GM12865 (cell line): Measurements from ENCODE around the gene EARS2.
A peak's percentile ranks its signal among the peaks of the same experiment; 100 is the strongest.

Experiments used
- DNase-seq: peaks from one replicate; pipeline ENCODE4 v3.0.0; 2010; ENCODE audit warnings: low read depth
- H3K4me3 ChIP-seq: 2 replicates; pipeline ENCODE4 v1.5.1; 2011; ENCODE audit warnings: mild to moderate bottlenecking, low read depth, low read length, control low read depth
- TF ChIP-seq, protein P1 (sequence below): IDR thresholded peaks from 2 replicates; pipeline ENCODE4 v1.5.1; 2011; ENCODE audit warnings: low read length, control low read depth, low read depth, inconsistent platforms; ENCODE audit not compliant: insufficient read depth; ENCODE audit errors: missing control alignments

The EARS2 gene

DNA sequence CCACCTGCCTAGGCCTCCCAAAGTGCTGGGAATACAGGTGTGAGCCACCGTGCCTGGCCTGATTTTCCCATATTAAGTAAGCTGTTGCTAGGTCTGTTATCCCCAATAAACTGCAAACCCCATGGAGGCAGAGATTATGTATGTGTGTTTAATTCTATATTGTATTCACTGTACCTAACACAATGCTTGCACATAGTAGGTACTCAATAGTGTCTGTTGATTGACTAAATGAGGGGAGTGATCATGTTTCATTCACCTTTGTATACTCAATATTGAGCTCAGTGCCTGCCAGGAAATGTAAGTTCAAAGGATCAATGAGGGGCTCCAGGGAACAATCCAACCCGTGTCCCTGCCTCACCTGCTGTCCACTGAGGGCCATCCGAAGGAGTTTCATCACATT lies 32.3 kb downstream of the EARS2 start:
- DNase-seq, result no peak

DNA sequence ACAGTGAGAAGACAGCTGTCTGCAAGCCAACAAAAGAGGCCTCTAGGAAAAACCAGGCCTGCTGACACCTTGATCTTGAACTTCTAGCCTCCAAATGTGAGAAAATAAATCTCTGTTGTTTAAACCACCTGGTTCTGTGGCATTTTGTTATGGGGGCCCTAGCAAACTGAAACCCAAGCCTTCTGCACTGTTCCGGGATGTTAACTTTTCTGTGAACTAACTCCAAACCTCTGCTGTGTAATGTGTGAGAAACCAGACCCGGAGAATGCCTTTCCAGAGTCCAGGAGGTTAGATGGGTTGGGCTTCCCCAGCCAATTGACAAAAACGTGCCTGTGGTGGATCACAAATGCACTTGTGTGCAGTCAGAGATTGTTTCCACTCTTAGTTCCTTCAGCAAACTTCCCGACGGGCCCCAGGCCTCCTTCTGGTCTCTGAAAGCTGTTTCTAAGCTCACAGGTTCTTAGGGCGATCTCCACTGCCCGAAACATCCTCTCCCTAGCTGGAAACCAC lies 33.2 kb downstream of the EARS2 start:
- DNase-seq, result no peak
- TF ChIP-seq, protein P1, sequence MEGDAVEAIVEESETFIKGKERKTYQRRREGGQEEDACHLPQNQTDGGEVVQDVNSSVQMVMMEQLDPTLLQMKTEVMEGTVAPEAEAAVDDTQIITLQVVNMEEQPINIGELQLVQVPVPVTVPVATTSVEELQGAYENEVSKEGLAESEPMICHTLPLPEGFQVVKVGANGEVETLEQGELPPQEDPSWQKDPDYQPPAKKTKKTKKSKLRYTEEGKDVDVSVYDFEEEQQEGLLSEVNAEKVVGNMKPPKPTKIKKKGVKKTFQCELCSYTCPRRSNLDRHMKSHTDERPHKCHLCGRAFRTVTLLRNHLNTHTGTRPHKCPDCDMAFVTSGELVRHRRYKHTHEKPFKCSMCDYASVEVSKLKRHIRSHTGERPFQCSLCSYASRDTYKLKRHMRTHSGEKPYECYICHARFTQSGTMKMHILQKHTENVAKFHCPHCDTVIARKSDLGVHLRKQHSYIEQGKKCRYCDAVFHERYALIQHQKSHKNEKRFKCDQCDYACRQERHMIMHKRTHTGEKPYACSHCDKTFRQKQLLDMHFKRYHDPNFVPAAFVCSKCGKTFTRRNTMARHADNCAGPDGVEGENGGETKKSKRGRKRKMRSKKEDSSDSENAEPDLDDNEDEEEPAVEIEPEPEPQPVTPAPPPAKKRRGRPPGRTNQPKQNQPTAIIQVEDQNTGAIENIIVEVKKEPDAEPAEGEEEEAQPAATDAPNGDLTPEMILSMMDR, result no peak
- H3K4me3 ChIP-seq, result no peak overlapping the region

More for the DNA sequence above, 32.3 kb downstream of the EARS2 start:
- TF ChIP-seq, protein P1, result no peak
- no peak overlapping the region for H3K4me3 ChIP-seq

DNA sequence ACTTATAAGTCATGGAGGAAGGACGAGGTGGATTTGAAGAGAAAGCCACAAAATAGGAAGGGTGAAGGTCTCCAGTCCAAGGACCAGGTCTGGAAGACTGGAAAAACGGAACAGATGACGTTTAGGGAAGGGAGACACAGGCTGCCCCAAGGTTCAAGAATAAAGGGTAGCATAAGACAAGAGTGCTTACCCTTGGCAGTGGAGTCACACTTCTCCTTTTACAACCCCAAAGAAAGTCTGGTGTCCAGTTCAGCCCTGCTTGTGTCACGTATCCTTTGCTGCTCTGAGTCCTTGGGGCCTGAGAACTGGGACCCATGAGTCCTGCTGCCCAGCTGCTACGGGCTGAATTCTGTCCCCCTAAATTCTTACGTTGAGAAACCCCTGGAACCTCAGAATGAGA lies 33.8 kb downstream of the EARS2 start:
- H3K4me3 ChIP-seq, result no peak overlapping the region
- TF ChIP-seq, protein P1, result no peak
- no peak for DNase-seq

DNA sequence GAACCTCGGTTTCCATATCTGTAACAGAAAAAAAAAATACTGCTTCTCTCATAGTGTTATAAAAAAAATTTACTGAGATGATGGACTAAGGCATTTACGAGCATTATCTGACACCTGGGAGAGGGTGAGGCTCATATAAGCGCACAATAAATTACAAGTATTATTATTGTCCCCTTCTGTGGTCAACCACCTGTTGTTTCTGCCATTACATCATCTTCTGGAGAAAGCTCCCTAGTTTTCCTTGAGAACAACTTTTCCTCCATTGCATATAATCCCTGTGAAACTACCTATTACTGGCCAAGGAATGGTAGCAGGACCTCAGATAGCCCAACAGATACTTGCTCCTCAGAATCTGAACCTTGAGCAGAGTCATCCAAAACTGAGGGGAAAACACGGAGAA lies 35.2 kb downstream of the EARS2 start:
- H3K4me3 ChIP-seq, result no peak overlapping the region
- TF ChIP-seq, protein P1, result no peak
- DNase-seq, result no peak

DNA sequence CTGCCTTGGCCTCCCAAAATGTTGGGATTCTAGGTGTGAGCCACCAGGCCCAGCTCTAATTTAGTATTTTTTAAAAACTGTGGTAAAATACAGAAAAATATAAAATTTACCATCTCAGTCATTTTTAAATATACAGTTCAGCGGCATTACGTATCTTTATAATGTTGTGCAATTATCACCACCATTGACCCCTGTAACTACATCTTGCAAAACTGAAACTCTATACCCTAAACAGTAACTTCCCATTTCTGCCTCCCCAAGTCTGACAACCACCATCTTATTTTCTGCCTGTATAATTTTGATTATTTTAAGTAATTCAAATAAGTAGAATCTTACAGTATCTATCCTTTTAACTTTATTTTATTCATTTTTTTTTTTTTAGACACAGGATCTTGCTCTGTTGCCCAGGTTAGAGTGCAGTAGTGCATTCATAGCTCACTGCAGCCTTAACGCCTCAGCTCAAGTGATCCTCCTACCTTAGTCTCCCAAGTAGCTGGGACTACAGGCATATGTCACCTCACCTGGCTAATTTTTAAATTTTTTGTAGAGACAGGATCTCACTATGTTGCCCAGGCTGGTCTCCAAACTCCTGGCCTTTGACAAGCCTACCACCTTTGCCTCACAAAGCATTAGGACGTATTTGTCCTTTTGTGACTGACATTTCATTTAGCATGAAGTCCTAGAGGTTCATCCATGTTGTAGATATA lies 36.0 kb downstream of the EARS2 start:
- TF ChIP-seq, protein P1, result no peak
- H3K4me3 ChIP-seq, result no peak overlapping the region
- DNase-seq, result no peak

DNA sequence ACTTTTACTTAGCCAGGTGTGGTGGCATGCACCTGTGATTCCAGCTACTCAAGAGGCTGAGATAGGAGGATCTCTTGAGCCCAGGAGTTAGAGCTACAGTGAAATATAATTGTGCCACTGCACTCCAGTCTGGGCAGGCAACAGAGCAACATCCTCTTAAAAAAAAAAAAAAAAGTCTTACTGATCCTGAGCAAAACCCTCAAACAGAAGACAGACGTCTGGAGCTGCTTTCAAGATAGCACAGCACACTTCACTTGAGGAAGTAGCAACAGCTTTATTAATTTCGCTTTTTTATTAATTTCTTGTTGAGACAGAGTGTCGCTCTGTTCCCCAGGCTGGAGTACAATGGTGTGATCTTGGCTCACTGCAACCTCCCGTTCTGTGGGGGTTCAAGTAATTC lies 36.6 kb downstream of the EARS2 start:
- DNase-seq, result no peak
- TF ChIP-seq, protein P1, result no peak
- H3K4me3 ChIP-seq, result no peak overlapping the region

DNA sequence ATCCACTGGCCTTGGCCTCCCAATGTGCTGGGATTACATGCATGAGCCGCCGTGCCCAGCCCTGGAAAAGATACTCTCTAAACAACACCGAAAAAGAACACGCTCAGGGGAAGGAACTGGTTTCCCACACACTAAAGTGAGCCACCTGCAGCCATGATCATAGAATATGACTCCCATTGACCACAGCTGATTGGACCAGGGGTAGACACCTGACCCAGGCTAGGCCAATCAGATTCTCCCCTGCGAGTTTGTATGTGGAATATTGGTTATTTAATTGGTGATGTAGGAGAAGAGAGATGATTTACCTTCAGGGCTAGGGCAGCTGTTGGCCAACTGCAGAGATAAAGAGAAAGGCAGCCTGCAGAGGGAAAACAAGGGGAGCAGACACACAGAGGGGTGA lies 37.9 kb downstream of the EARS2 start:
- TF ChIP-seq, protein P1, result no peak
- DNase-seq, result peak; percentile 22
- no peak overlapping the region for H3K4me3 ChIP-seq
